Daoy (cell line): Measurements from ENCODE around the gene GTF2F2. TPM values are rescaled to one million over a fixed set of nuclear protein-coding genes. Genes with fewer than 3 reads are reported as not detected.
A peak's percentile ranks its signal among the peaks of the same experiment; 100 is the strongest.

Source experiments
- DNase-seq: peaks from one replicate; pipeline ENCODE4 v3.0.0-alpha.2; 2015; ENCODE audit warnings: low read depth
- total RNA-seq: library from RNA; depleted of rRNA; stranded (reverse); fragments of >200 nt; shearing (Covaris generic); gene quantifications from 2 replicates; pipeline ENCODE4 v1.2.3, GENCODE V29; 2014; rRNA removed

The GTF2F2 gene, protein sequence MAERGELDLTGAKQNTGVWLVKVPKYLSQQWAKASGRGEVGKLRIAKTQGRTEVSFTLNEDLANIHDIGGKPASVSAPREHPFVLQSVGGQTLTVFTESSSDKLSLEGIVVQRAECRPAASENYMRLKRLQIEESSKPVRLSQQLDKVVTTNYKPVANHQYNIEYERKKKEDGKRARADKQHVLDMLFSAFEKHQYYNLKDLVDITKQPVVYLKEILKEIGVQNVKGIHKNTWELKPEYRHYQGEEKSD
- 45.2 and 55.2 TPM in 2 replicates for total RNA-seq

DNA sequence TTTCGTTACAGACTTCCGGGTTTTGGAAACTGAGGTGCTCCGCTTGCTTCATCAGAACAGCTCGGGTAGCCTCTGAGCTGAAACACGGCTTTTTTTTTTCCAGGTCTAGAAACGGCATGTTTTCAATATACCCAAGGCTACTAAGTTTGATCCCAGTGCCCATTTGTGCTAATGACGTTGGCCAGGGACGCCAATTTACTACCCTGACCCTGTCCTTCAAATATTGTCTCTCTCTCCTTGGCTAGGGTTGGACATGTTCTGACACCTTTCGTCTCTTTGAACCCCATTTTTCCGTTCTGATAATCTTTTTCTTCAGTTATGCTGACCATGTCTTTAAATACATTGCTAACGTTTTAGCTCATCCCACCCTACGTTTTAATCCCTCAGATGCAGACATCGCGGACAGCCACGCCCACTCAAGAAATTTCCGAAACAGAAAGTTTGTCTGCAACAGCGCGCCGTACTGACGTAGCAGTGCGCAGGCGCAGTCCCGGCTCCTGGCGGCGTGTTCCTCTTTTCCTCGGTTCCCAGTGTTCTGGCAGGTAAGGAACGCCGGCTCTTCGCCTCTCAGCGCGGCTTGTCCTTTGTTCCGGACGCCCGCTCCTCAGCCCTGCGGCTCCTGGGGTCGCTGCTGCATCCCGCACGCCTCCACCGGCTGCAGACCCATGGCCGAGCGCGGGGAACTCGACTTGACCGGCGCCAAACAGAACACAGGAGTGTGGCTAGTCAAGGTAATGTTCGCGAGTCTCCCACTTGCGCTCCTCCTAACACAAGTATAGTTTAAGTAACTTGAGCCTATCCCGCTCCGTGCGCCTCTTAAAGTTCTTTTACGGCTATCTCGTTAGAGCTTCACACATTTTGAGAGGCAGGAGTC is at the start of gene GTF2F2:
TSS of gene GTF2F2 (plus strand) at position 520 of the 874 bp plus-strand sequence. CDS start at position 666, 146 bp downstream.
- DNase-seq: peak; percentile 87

DNA sequence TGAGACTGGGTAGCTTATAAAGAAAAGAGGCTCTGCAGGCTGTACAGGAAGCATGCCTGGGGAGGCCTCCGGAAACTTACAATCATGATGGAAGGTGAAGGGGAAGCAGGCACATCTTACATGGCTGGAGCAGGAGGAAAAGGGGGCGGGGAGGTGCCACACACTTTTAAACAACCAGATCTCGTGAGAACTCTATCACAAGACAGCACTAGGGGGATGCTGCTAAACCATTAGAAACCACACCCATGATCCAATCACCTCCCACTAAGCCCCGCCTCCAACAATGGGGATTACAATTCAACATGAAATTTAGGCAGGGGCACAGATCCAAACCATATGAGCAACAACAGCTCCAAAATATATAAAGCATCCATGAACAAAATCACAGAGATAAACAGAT is 46.5 kb upstream of the GTF2F2 start:
- no peak for DNase-seq

DNA sequence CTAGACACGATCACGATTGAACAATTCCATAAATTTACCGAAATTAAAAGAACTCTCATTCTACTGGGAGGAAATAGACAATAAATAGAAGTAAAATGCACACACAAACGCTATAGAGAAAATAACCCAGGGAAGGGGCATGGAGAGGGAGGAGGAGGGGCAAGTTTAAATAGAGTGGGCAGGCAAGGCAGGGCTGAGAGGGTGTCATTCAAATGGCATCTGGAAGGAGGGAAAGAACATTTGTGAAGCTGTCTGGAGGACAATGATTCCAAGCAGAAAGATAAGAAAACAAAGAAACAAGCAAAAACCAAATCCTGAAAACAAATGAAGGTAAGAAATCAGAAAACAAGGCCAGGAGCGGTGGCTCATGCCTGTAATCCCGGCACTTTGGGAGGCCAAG is 45.6 kb upstream of the GTF2F2 start:
- DNase-seq: no peak

DNA sequence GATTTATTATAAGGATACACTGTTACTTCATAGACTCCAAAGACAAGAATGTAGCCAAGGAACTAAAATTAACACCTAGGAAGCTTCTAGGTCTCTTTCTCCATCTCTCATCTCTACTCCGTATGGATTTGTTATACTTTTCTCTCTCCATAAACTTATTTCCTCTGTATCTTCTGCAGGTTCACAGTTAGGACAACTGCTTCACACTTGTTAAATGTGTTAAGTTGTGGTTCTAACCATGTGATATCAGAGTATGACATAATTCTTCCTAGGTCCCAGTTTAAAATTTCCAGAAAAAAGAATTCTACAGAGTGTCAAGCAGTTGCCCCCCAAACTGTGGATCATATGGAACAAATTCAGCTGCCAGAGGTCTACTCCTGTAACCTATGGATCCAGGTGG is 42.3 kb upstream of the GTF2F2 start:
- DNase-seq: no peak

DNA sequence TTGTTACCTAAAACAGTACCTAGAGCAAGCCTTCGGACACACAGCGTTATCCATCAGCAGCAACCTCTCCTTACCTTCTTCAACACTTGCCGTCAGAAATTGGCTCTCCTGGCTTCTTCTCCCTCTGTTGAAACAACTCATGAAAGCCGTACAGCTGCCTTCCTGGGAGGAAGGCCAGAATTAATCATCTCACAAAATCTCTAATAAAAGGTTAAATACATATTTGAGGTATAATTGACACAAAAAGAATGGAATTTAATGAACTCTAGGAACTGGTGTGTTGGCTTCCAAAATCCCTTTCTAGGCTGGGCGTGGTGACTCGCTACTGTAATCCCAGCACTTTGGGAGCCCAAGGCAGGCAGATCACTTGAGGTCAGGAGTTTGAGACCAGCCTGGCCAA is 37.3 kb upstream of the GTF2F2 start:
- no peak for DNase-seq

DNA sequence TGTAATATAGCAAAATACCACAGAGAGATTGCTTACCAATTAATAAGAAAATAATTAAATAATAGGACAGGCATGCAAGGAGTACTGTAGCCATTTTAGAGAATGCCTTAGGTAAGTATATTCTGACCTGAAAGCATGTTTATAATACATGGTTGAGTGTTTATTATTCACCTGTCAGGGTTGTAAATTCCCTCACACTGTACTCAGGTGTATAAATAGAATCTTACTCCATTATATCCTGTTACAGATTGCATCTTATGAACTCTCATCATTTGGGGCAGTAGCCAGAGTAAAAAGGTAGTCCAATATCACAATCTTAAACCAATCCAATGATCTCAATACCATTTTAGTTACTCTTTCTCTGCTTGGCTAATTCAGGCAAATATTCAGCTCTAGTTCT is 35.8 kb upstream of the GTF2F2 start:
- no peak for DNase-seq

DNA sequence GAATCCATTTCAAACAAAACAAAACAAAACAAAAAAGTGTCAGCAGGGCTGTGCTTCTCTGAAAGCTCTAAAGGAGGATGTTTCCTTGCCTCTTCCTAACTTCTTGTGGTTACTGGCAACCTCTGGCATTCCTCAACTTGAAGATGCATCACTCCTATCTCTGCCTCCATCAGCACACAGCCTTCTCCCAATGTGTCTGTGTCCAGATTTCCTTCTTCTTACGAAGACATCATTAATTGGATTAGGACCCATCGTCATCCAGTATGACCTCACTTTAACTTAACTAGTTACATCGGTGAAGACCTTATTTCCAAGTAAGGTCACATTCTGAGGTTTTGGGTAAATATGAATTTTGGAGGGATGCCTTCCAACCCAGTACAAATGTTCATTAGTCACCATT is 33.8 kb upstream of the GTF2F2 start:
- DNase-seq: no peak

DNA sequence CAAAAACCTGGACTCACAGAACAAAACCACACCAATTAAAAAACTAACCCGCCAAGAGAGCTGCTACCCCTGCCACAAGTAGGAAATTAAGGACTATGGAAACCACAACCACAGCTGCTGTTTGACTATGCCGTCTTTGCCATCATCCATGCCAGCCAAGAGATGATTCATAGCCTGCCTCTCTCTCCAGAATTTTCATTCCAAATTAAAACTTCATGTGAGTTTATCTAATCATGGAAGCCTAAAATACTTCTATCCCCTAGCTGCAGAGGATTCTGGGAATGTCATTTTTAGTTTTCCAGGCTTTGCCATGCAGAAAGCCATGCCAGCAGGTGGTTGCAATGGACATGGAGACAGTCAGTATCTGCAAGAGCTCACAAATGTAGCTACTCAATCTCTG is 27.6 kb upstream of the GTF2F2 start:
- peak; percentile 51 for DNase-seq

DNA sequence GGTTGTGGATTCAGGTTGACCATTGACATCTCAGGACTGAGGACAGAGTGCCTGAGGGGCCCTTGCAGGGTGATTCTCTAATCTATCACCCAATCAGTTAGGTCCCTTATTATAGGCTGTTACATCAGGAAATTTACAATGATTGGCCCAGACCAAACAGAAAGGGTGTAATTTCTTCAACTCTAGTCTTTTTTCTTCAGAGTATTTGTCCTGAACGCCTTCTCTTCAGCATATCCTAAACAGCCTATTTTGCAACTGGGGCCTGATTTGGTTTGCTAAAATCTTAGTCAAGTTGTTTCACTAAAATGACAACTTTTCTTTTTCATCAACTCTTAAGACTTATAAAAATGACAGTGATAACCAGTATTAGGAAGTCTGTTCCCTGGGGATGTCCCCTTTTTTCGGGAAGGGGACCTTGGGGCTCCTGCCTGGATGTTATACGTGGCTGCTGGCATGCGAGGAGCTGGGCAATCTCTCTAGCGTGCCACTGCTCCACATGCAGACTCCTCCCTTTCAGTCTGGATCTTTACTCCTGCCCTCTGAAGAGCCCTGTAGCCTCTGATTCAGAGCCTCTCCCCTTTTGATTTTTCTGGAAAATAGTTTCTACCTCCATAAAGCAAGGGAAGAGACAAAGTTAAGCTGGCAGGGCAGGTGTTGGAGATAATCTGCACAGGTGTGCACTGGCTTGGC is 19.6 kb upstream of the GTF2F2 start:
- DNase-seq: no peak

DNA sequence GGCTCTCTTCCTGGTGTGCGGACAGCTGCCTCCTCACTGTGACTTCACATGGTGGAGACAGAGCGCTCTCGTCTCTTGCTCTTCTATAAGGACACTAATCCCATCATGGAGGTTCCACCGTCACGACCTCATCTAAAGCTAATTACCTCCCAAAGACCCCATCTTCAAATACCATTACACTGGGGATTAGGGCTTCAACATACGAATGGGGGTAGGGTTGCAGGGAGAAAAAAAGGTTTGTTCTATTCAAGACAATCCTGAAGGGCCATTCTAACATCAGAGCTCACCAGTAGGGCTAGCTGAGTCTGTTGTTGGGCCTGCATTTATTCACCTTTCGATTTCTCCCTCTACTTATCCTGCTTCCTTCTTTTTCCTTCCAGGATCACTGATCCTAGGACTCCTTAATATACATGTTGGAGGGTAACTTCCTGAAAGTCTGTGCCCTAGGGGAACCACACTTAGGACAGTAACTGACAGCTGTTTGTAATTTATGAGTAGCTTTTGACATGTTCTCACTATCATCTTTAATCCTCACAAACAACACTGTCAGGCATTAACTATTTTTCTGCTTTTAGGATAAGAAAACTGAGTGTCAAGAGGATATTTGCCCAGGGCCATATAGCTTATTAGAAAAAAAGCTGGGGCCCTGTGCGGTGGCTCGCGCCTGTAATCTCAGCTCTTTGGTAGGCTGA is 18.8 kb upstream of the GTF2F2 start:
- DNase-seq: no peak

DNA sequence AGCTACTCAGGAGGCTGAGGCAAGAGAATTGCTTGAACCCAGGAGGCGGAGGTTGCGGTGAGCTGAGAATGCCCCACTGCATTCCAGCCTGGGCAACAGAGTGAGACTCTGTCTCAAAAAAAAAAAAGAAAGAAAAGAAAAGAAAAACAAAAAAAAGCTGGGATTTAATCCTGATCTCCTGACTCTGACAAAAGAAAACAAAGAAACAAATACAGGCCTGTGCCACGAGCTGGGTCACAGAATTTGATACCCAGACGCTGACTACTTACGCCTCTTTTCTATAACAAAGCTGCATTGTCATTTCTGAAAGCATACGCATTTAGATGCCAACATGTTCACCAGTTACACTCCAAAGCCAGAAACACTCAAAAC is 18.2 kb upstream of the GTF2F2 start:
- DNase-seq: no peak

DNA sequence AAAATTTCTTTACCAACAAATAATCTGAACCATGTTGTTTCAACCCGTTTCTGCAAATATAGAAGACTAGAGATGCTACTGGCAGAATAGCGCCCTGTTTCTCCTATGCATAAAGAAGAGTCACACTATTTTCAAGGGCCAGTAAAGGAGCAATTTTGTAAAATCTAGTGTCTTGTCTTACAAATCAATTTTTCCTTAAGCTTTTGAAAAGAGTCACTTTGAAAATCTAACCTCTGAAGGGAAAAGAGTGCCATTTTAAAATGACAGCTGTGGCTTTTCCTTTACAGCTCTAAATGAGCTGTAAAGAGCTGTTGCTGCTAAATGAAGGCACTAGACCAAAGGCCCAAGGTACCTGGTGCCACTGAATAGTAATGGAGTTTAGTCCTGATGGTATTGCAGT is 16.9 kb upstream of the GTF2F2 start:
- no peak for DNase-seq

DNA sequence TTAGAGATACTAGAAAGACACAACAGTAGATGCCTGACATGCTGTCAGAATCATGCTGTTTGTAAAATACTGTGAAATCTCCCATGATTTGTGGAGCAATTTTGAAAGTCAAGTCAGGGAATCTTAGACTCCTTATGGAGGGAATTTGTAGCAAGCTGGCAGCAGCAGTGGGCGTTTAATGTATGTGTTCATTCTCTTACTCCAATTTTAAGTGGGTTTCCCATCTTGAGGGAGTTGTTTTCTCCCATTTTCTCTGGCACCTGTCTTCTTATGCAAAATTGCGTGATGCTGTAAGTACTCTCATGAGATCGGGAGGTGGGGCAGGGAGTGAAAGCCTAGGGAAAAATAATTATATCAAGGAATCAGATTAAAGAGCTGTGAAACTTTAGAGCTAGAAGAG is 16.0 kb upstream of the GTF2F2 start:
- no peak for DNase-seq

DNA sequence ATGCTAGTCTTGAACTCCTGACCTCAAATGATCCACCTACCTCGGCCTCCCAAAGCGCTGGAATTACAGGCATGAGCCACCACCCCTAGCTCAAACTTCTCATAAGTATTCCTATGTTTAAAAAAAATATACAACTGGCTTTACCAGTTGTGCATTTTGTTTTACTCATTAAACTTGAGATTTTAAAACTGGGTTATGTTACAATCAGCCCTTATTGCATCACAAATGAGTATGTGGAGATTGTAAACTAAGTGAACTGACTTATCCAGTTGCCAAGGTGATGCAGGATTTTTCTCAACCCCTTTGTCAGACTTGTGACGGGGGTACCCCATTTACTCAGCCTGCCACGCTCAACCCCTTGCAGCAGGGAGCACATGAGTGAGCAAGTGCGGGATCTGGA is 14.4 kb upstream of the GTF2F2 start:
- no peak for DNase-seq

DNA sequence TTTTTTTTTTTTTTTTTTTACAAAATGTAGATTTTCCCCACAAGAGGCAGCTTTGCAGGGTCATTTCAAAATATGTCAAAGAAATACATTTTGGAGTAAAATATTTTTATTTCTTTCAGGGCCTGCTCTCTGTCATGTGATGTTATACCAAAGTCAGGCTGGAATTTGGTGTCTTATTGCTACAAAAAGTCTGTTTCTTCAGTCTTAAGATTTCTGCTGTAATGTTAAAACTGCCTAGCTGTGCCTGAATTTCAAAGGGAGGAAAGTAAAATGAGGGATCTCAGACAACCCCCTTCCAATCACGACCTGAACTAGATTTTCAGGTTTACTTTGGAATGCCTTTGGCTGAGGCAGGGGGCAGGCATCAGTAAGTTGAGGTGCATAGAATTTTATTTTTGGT is 12.8 kb upstream of the GTF2F2 start:
- no peak for DNase-seq

DNA sequence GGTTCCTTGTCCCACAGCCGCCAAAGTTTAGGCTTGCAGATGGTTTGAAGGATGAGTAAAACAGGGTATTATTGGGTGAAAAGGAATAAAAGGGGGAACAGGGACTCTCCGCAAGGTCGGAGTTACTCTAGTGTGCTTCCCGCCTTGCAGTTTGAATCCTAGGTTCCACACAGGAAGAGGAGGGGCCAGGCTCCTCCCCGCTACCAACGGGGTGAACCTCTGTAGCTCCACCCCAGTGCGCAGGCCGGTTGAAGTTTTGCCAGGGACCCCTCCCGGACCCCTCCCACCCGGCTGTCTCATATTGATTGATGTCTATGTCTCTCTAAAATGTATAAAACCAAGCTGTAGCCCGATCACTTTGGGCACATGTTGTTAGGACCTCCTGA is 11.6 kb upstream of the GTF2F2 start:
- no peak for DNase-seq

DNA sequence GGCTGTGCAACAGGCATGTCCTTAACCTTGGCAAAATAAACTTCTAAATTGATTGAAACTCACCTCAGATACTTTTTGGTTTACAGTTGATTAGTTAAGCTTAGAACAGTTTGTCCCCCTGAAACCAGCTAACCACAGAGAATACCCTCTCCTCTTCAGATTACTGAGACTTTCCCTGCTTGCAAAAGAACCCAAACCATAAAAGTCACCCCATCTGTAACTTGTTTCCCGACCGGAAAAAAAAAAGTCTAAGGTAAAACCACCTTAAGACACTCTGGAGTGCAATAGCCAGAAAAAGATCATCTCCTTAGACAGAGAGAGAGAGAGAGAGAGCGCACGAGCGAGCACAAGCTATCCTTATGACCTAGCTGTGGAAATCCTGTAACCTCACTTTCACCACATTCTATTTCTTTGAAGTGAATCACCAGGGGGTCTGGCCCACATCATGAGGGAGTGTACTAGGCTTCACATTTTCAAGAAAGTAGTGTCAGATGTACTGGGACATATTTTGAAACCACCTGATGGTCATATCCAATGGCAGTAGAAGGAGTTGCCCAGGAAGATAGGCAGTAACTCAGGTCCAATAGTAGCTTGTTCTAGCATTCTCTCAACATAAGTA is 11.1 kb upstream of the GTF2F2 start:
- DNase-seq: peak; percentile 7

DNA sequence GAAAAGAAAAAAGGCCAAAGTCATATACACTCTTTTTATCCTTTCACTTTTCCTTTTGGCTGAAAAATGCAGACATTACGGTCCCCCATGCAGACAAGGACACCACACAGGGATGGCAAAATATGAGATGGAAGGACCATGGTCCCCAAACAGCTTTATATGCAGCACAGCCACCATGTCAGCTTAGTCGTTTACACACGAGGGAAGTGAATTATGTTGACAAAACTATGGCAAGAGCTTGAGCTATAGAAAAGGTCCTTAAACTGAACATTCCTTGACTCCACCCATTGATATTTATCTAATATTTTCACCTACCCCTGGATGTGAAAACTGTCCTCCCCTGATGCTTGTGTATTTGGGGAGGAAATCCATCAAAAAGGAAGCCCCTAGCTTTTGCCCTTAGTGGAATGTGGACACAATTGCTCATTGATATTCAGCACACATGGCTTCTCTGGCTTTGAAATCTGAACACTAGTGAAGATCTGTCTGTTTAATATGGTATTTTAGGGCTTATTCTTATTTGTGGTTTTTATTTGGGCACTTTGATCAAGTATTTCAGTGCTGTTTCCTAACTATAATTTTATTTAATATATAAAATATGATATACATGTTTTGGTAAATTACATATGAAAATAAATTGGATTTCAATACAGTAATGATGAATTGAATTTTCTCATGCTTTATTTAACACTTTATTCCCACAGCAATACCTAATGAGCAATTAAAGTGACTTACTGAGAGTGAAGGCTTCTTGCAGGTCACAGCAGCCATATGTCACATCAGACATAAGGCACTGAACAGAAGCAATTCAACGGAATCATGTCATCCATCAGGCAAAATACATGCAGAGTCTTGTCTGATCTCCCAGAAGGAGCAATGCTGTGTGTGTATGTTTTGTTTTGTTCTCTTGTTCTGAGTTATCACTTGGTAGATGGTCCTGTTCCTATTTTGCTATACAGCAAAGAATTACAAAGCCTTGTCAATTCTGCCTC is 6.8 kb upstream of the GTF2F2 start:
- no peak for DNase-seq

DNA sequence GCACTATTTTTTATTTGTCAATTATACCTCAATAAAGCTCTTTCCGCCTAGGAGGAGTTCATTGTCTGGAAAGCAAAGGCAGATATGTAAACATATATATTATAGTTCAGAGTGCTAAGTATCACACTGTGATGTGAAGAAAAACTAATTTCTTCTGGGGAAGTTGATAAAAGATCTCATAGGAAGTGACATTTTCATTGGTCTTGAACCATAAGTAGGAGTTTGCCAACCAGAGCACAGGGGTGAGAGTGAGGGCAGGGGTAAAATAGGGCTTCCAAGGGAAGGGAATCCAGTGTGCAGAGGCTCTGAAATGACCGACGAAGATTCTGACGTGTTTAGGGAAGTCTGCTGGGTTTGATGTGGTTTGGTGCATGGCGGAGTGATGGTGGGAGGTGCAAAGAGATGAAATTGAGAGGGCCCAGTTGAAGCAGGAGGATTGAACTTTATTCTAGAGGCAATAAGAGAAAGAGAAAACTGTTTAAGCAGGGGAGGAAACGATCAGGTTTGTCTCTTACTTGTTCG is 780 bp upstream of the GTF2F2 start:
- DNase-seq: peak; percentile 21
